Breast epithelium (tissue), 4 donors: ENCODE measurements around the gene RANGAP1. TPM values are rescaled to one million over a fixed set of nuclear protein-coding genes. Genes with fewer than 3 reads are reported as not detected.
"Not testable (repeated sequence)": the region's sequence is repeated elsewhere in the genome, so short reads cannot be mapped to it uniquely, and the experiment has no call there.

Experiments
- DNase-seq, 2 donors: peaks; one replicate each; pipeline ENCODE4 v3.0.0-alpha.2; 2019; ENCODE audit warnings: low spot score in 2 of 2
- H3K27ac ChIP-seq, 2 donors: fragments of 200-600 bp; sonication (generic) in 1 of 2; one replicate each; pipeline ENCODE4 v1.5.1; 2016 to 2019; ENCODE audit warnings: mild to moderate bottlenecking in 1 of 2
- H3K27me3 ChIP-seq, 2 donors: fragments of 200-600 bp; sonication (generic) in 1 of 2; one replicate each; pipeline versions ENCODE4 v1.5.1 to v1.6.0; 2017 to 2019; ENCODE audit warnings: control low read depth in 1 of 2, mild to moderate bottlenecking in 1 of 2
- H3K36me3 ChIP-seq: fragments of 200-600 bp; one replicate; pipeline ENCODE4 v1.5.1; 2019
- H3K4me1 ChIP-seq, 2 donors: fragments of 200-600 bp; sonication (generic); one replicate each; pipeline ENCODE4 v1.5.1; 2016 to 2019; ENCODE audit warnings: control low read depth in 1 of 2
- H3K4me3 ChIP-seq, 3 donors: fragments of 200-600 bp; sonication (generic); 1 replicate in 2 of 3; 2 replicates in 1 of 3; pipeline ENCODE4 v1.5.1; 2016 to 2019; ENCODE audit warnings: mild to moderate bottlenecking in 3 of 3, moderate library complexity in 2 of 3
- H3K9me3 ChIP-seq, 2 donors: fragments of 200-600 bp; sonication (generic) in 1 of 2; one replicate each; pipeline ENCODE4 v1.5.1; 2016 to 2019; ENCODE audit warnings: control low read depth in 1 of 2
- CTCF ChIP-seq, 3 donors: fragments of 450-650 bp; IDR thresholded peaks; one replicate each; pipeline ENCODE4 v1.5.1; 2016 to 2017; ENCODE audit warnings: antibody characterized with exemption in 3 of 3, mild to moderate bottlenecking in 3 of 3, moderate library complexity in 3 of 3
- POLR2A ChIP-seq: fragments of 450-650 bp; IDR thresholded peaks from one replicate; pipeline ENCODE4 v1.6.1; 2016; ENCODE audit warnings: antibody characterized with exemption, mild to moderate bottlenecking, moderate library complexity
- POLR2AphosphoS5 ChIP-seq, 3 donors: sonication (generic); formaldehyde crosslinking; IDR thresholded peaks; one replicate each; pipeline ENCODE4 v1.6.1; 2017; ENCODE audit warnings: antibody characterized with exemption in 3 of 3
- intact Hi-C: fragments of 100-400 bp; cut with DNase I; formaldehyde crosslinking; loops from one replicate; pipeline ENCODE4 v1.15.1; 2023; ENCODE audit warnings: low total_unique reads
- total RNA-seq, 3 donors: library from RNA; depleted of rRNA; stranded (reverse); fragments of >200 nt; gene quantifications; one replicate each; pipeline ENCODE4 v1.1.0, GENCODE V29; 2016

Gene RANGAP1
- total RNA-seq, 3 donors from 2014 or later: 29.8 to 54.1 (median 51.2) TPM

- Histone ChIP-seq H3K9me3 (no peaks in the 10 kb centered on the region), H3K27me3 (no peaks in the 10 kb centered on the region), H3K4me3 (no peak overlapping the region), H3K27ac (peak overlapping the region; percentile 69 to 83), H3K36me3 (no peaks in the 10 kb centered on the region), H3K4me1 (no peaks in the 10 kb centered on the region)
- no peak for TF ChIP-seq POLR2AphosphoS5 (IDR thresholded peaks at IDR 0.05)
- TF ChIP-seq CTCF (IDR thresholded peaks at IDR 0.05): no peak
- no peak for TF ChIP-seq POLR2A
- no peak for DNase-seq
- intact Hi-C loops: no loop called here
Observed at GRCh38 chr22:41260871-41261270, 25.1 kb downstream of the RANGAP1 start.

- H3K9me3 ChIP-seq, H3K27me3 ChIP-seq, DNase-seq, H3K4me3 ChIP-seq, H3K36me3 ChIP-seq, H3K27ac ChIP-seq, H3K4me1 ChIP-seq, intact Hi-C loops: not testable (repeated sequence)
Observed at GRCh38 chr22:41259756-41260155, 26.2 kb downstream of the RANGAP1 start.

GRCh38 chr22:41257696-41258095, 28.3 kb downstream of the RANGAP1 start:
- TF ChIP-seq CTCF (IDR thresholded peaks at IDR 0.05) (no peak), POLR2AphosphoS5 (IDR thresholded peaks at IDR 0.05) (no peak), POLR2A (no peak)
- no peaks in the 10 kb centered on the region for H3K4me1 ChIP-seq

GRCh38 chr22:41256254-41257253, 29.4 kb downstream of the RANGAP1 start:
- intact Hi-C loops: no loop called here
- Histone ChIP-seq H3K4me1 (no peaks in the 10 kb centered on the region), H3K27me3 (no peaks in the 10 kb centered on the region), H3K27ac (peak overlapping the region; percentile 45 to 63), H3K4me3 (no peak overlapping the region), H3K36me3 (no peaks in the 10 kb centered on the region), H3K9me3 (no peaks in the 10 kb centered on the region)
- DNase-seq: peak; percentile 41 to 61
- TF ChIP-seq POLR2AphosphoS5 (IDR thresholded peaks at IDR 0.05) (no peak), CTCF (IDR thresholded peaks at IDR 0.05) (peak in 1 of 3 donors; percentile 33)

More at GRCh38 chr22:41257696-41258095, 28.3 kb downstream of the RANGAP1 start:
- no peak for DNase-seq
- H3K4me3 ChIP-seq: no peak overlapping the region
- H3K27me3 ChIP-seq: no peaks in the 10 kb centered on the region
- peak overlapping the region; percentile 45 to 63 for H3K27ac ChIP-seq
- no peaks in the 10 kb centered on the region for H3K36me3 ChIP-seq
- intact Hi-C loops: no loop called here
- no peaks in the 10 kb centered on the region for H3K9me3 ChIP-seq

- H3K4me1 ChIP-seq: no peaks in the 10 kb centered on the region
- H3K9me3 ChIP-seq: no peaks in the 10 kb centered on the region
- no peaks in the 10 kb centered on the region for H3K36me3 ChIP-seq
- H3K4me3 ChIP-seq: no peak overlapping the region
- no peak for DNase-seq
- TF ChIP-seq POLR2A: no peak
- TF ChIP-seq POLR2AphosphoS5 (IDR thresholded peaks at IDR 0.05): no peak
- no peak for TF ChIP-seq CTCF (IDR thresholded peaks at IDR 0.05)
- intact Hi-C loops: no loop called here
- H3K27me3 ChIP-seq: no peaks in the 10 kb centered on the region
- no peak overlapping the region for H3K27ac ChIP-seq
Observed at GRCh38 chr22:41254230-41254629, 31.8 kb downstream of the RANGAP1 start.
